ENCODE data around the gene ITPRIPL2. TPM values are rescaled to one million over a fixed set of nuclear protein-coding genes. Genes with fewer than 3 reads are reported as not detected.

ITPRIPL2 gene
- total RNA-seq, 2 experiments from 2014 or later, result not detected

DNA sequence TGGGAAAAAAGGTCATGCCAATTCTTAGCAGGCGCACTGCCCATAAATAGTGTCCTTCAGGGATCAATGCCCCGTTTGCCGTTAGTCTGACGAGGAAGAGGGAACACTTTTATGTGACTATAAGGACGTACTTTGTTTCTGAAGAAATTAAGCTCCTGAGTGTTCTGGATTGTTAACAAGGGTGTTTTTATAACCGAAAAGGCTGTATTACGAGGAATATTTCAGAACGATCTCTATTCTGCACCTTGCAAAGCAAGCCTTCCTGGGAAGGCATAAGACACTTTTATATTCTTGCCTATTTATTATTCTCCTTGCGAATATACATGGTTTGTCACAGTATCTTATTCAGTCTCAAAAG is 29.8 kb downstream of the ITPRIPL2 start:
- Histone ChIP-seq H3K9me2 (ENCODE audit: insufficient read depth, low read length) (no peaks in the 10 kb centered on the region), H3K36me3 (ENCODE audit: insufficient read depth, low read length) (no peaks in the 10 kb centered on the region), H3K4me1 (ENCODE audit: insufficient read depth, low read length, poor library complexity, severe bottlenecking) (no peaks in the 10 kb centered on the region), H4K20me1 (ENCODE audit: insufficient read depth, low read length) (no peaks in the 10 kb centered on the region), H3K79me2 (ENCODE audit: insufficient read depth, low read depth, low read length) (no peaks in the 10 kb centered on the region), H2AFZ (ENCODE audit: low read length) (no peak overlapping the region), H3K4me2 (ENCODE audit: low read length) (no peak overlapping the region), H3K27ac (ENCODE audit: low read depth, low read length, poor library complexity, severe bottlenecking) (no peak overlapping the region), H3K9me3 (ENCODE audit: low read length) (no peaks in the 10 kb centered on the region), H3K4me3 (ENCODE audit: low read depth, low read length, poor library complexity, severe bottlenecking) (no peak overlapping the region)
- ChIA-PET POLR2A (no interaction called here), CTCF (ENCODE audit: unreplicated experiment) (no interaction called here)
- no peak for TF ChIP-seq EZH2phosphoT487 (IDR thresholded peaks at IDR 0.05; ENCODE audit: borderline replicate concordance, low read depth, low read length)
- TF ChIP-seq, protein P1, sequence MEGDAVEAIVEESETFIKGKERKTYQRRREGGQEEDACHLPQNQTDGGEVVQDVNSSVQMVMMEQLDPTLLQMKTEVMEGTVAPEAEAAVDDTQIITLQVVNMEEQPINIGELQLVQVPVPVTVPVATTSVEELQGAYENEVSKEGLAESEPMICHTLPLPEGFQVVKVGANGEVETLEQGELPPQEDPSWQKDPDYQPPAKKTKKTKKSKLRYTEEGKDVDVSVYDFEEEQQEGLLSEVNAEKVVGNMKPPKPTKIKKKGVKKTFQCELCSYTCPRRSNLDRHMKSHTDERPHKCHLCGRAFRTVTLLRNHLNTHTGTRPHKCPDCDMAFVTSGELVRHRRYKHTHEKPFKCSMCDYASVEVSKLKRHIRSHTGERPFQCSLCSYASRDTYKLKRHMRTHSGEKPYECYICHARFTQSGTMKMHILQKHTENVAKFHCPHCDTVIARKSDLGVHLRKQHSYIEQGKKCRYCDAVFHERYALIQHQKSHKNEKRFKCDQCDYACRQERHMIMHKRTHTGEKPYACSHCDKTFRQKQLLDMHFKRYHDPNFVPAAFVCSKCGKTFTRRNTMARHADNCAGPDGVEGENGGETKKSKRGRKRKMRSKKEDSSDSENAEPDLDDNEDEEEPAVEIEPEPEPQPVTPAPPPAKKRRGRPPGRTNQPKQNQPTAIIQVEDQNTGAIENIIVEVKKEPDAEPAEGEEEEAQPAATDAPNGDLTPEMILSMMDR (conservative IDR thresholded peaks at IDR 0.05; ENCODE audit: low read length), result no peak
- no peak for DNase-seq (ENCODE audit: low spot score)
- BruUV-seq (replicated peaks), result no TSS peak
- intact Hi-C loops (cut with micrococcal nuclease; ENCODE audit: unreplicated experiment), result no loop called here

DNA sequence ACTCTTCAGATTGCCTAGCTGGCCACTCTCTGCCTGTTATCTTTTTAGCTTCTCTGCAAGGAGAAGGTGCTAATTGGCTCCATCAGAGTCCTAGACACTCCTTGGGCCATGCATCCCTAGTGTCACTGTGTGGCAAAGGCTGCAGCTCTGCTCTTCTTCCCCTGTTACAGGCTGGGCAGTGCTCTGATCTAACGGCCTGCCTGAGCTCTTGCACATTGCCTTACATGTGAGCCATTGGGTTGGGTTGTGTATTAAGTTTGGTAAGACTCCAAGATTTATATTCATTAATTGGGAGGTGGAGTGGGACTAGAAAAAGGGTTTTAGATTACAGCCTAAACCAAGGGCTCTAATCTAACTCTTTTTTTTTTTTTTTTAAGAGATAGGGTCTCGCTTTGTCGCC is 31.2 kb downstream of the ITPRIPL2 start:
- Histone ChIP-seq H3K9me3 (ENCODE audit: low read length) (no peaks in the 10 kb centered on the region), H2AFZ (ENCODE audit: low read length) (no peak overlapping the region), H3K4me3 (ENCODE audit: low read depth, low read length, poor library complexity, severe bottlenecking) (no peak overlapping the region), H4K20me1 (ENCODE audit: insufficient read depth, low read length) (no peaks in the 10 kb centered on the region), H3K4me1 (ENCODE audit: insufficient read depth, low read length, poor library complexity, severe bottlenecking) (no peaks in the 10 kb centered on the region), H3K79me2 (ENCODE audit: insufficient read depth, low read depth, low read length) (no peaks in the 10 kb centered on the region), H3K9me2 (ENCODE audit: insufficient read depth, low read length) (no peaks in the 10 kb centered on the region), H3K4me2 (ENCODE audit: low read length) (no peak overlapping the region), H3K36me3 (ENCODE audit: insufficient read depth, low read length) (no peaks in the 10 kb centered on the region), H3K27ac (ENCODE audit: low read depth, low read length, poor library complexity, severe bottlenecking) (no peak overlapping the region)
- TF ChIP-seq EZH2phosphoT487 (IDR thresholded peaks at IDR 0.05; ENCODE audit: borderline replicate concordance, low read depth, low read length), result no peak
- TF ChIP-seq, protein P1 (conservative IDR thresholded peaks at IDR 0.05; ENCODE audit: low read length), result no peak
- BruUV-seq (replicated peaks), result no TSS peak
- ChIA-PET CTCF (ENCODE audit: unreplicated experiment) (no interaction called here), POLR2A (interaction anchor here (0.6 to 0.9 kb wide), 3 partner anchors 18 to 55 kb away, joined by 3 to 6 read pairs (median 3); no protein-coding TSS in a partner anchor)
- DNase-seq (ENCODE audit: low spot score), result no peak
- intact Hi-C loops (cut with micrococcal nuclease; ENCODE audit: unreplicated experiment), result no loop called here

DNA sequence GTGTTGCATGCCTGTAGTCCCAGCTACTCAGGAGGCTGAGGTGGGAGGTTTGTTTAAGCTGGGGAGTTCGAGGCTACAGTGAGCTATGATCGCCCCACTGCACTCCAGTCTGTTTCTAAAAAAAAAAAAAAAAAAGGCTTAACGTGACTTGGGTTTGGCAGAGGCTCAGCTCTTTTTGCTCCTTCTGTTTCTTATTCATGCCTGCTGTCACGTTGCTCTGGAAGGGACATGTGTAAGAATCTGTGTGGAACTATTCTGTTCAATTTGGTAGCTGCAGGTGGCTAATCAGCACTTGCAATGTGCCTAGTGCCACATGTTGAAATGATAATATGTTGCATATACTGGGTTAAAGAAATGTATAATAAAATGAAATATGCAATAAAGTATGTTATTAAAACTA is 33.4 kb downstream of the ITPRIPL2 start:
- POLR2A ChIA-PET, result interaction anchor here (0.7 kb wide), 1 partner anchor 43 kb away, joined by 5 read pairs; no protein-coding TSS in a partner anchor
- no peak overlapping the region for H2AFZ ChIP-seq (ENCODE audit: low read length)
- no peak overlapping the region for H3K4me3 ChIP-seq (ENCODE audit: low read depth, low read length, poor library complexity, severe bottlenecking)
- H3K79me2 ChIP-seq (ENCODE audit: insufficient read depth, low read depth, low read length), result no peaks in the 10 kb centered on the region
- DNase-seq (ENCODE audit: low spot score), result no peak
- H3K27ac ChIP-seq (ENCODE audit: low read depth, low read length, poor library complexity, severe bottlenecking), result no peak overlapping the region
- no peaks in the 10 kb centered on the region for H3K4me1 ChIP-seq (ENCODE audit: insufficient read depth, low read length, poor library complexity, severe bottlenecking)
- CTCF ChIA-PET (ENCODE audit: unreplicated experiment), result no interaction called here
- no peak for TF ChIP-seq EZH2phosphoT487 (IDR thresholded peaks at IDR 0.05; ENCODE audit: borderline replicate concordance, low read depth, low read length)
- TF ChIP-seq, protein P1 (conservative IDR thresholded peaks at IDR 0.05; ENCODE audit: low read length), result no peak
- H4K20me1 ChIP-seq (ENCODE audit: insufficient read depth, low read length), result no peaks in the 10 kb centered on the region
- H3K9me2 ChIP-seq (ENCODE audit: insufficient read depth, low read length), result no peaks in the 10 kb centered on the region
- no peaks in the 10 kb centered on the region for H3K36me3 ChIP-seq (ENCODE audit: insufficient read depth, low read length)
- intact Hi-C loops (cut with micrococcal nuclease; ENCODE audit: unreplicated experiment), result no loop called here
- H3K4me2 ChIP-seq (ENCODE audit: low read length), result no peak overlapping the region
- H3K9me3 ChIP-seq (ENCODE audit: low read length), result no peaks in the 10 kb centered on the region
- BruUV-seq (replicated peaks), result no TSS peak

Data from OCI-LY7 (cell line).